GM19023 (cell line): ENCODE data around the gene ACOT7.
"Not testable (repeated sequence)": the region's sequence is repeated elsewhere in the genome, so short reads cannot be mapped to it uniquely, and the experiment has no call there.

Experiments used
- ATAC-seq: cut with Tn5 transposase; IDR thresholded peaks from one replicate; pipeline ENCODE4 v1.9.1; 2021; ENCODE audit warnings: mild to moderate bottlenecking, moderate library complexity; ENCODE audit not compliant: unreplicated experiment

Gene ACOT7

GRCh38 chr1:6317098-6317760 lies 76.3 kb downstream of the ACOT7 start:
- no peak for ATAC-seq

GRCh38 chr1:6316240-6317097 lies 77.1 kb downstream of the ACOT7 start:
- no peak for ATAC-seq

- ATAC-seq, result no peak
Observed at GRCh38 chr1:6314503-6314902, 79.1 kb downstream of the ACOT7 start.

GRCh38 chr1:6313393-6314200 lies 80.0 kb downstream of the ACOT7 start:
- ATAC-seq, result no peak

- no peak for ATAC-seq
Observed at GRCh38 chr1:6310116-6310848, 83.3 kb downstream of the ACOT7 start.

- ATAC-seq, result no peak
Observed at GRCh38 chr1:6309564-6309963, 84.0 kb downstream of the ACOT7 start.

- no peak for ATAC-seq
Observed at GRCh38 chr1:6308449-6308848, 85.1 kb downstream of the ACOT7 start.

- not testable (repeated sequence) for ATAC-seq
Observed at GRCh38 chr1:6307682-6308081, 85.9 kb downstream of the ACOT7 start.

- no peak for ATAC-seq
Observed at GRCh38 chr1:6307099-6307498, 86.5 kb downstream of the ACOT7 start.

- ATAC-seq, result no peak
Observed at GRCh38 chr1:6303397-6304012, 90.1 kb downstream of the ACOT7 start.

- ATAC-seq, result no peak
Observed at GRCh38 chr1:6302568-6302967, 91.0 kb downstream of the ACOT7 start.

- no peak for ATAC-seq
Observed at GRCh38 chr1:6301526-6301925, 92.0 kb downstream of the ACOT7 start.

- ATAC-seq, result no peak
Observed at GRCh38 chr1:6300342-6301048, 93.1 kb downstream of the ACOT7 start.

GRCh38 chr1:6299557-6300165 lies 93.9 kb downstream of the ACOT7 start:
- ATAC-seq, result no peak

GRCh38 chr1:6298940-6299465 lies 94.6 kb downstream of the ACOT7 start:
- ATAC-seq, result no peak

- no peak for ATAC-seq
Observed at GRCh38 chr1:6298530-6298929, 95.0 kb downstream of the ACOT7 start.

- ATAC-seq, result no peak
Observed at GRCh38 chr1:6295910-6296309, 97.7 kb downstream of the ACOT7 start.

GRCh38 chr1:6294890-6295556 lies 98.5 kb downstream of the ACOT7 start:
- ATAC-seq, result no peak
